Osteocyte (in vitro differentiated cells): Measurements from ENCODE around the gene IL31. TPM values are rescaled to one million over a fixed set of nuclear protein-coding genes. Genes with fewer than 3 reads are reported as not detected.

ENCODE experiments used
- DNase-seq: peaks from one replicate; pipeline ENCODE4 v3.0.0; 2021; ENCODE audit warnings: mixed read lengths; ENCODE audit not compliant: unreplicated experiment; ENCODE audit errors: extremely low spot score
- H3K27ac Mint-ChIP-seq: one replicate; pipeline ENCODE4 v1.8.0; 2021; ENCODE audit warnings: mild to moderate bottlenecking, mixed read lengths; ENCODE audit not compliant: unreplicated experiment
- H3K27me3 Mint-ChIP-seq: one replicate; pipeline ENCODE4 v1.8.0; 2021; ENCODE audit warnings: mixed read lengths; ENCODE audit not compliant: unreplicated experiment
- H3K36me3 Mint-ChIP-seq: one replicate; pipeline ENCODE4 v1.8.0; 2021; ENCODE audit warnings: mixed read lengths; ENCODE audit not compliant: unreplicated experiment
- H3K4me1 Mint-ChIP-seq: one replicate; pipeline ENCODE4 v1.8.0; 2021; ENCODE audit warnings: mixed read lengths; ENCODE audit not compliant: unreplicated experiment
- H3K4me3 Mint-ChIP-seq: one replicate; pipeline ENCODE4 v1.8.0; 2021; ENCODE audit warnings: mild to moderate bottlenecking, moderate library complexity, mixed read lengths; ENCODE audit not compliant: unreplicated experiment
- H3K9me3 Mint-ChIP-seq: one replicate; pipeline ENCODE4 v1.8.0; 2021; ENCODE audit warnings: mixed read lengths; ENCODE audit not compliant: unreplicated experiment
- total RNA-seq: library from RNA; stranded (reverse); gene quantifications from 2 replicates; pipeline ENCODE4 v1.2.1, GENCODE V29; 2021
- TF ChIP-seq, protein P1 (sequence below): fragments of 200-600 bp; sonication (generic); IDR thresholded peaks from 2 replicates; pipeline ENCODE4 v1.5.0; 2021; ENCODE audit warnings: antibody characterized with exemption, mild to moderate bottlenecking, moderate library complexity

Gene IL31
- total RNA-seq, 1 donor from 2014 or later, result not detected

DNA sequence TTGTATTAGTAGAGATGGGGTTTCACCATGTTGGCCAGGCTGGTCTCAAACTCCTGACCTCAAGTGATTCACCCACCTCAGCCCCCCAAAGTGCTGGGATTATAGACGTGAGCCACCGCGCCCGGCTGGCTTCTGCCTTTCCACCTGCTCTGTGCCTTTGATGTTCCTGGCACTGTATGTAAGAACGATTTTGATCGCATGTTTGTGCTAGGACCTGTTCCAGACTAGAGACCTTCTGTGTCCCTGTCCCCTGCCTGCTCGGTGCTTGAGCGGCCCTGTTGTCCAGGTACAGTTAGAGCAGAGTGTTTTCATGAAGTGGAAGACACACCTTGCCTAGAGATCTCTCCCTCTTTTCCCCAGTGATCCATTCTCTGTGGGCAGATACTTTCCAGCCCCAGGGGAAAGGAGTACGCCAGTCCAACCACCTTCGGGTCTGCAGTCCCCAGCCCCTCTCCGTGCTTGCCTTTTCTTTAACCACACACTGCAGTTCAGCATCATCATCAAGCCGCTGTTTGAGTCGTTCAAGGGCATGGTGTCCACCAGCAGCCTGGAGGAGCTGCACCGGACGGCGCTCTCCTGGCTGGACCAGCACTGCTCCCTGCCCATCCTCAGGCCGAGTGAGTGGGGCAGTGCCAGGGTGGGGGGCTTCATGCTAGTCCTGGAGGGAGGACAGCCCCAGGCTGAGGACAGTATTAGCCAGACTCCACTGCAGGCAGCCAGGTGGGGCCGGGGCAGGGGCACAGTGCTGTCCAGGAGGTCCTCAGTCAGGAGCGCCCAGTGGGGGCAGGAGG lies 33.4 kb downstream of the IL31 start:
- H3K36me3 Mint-ChIP-seq, result peaks cover 8% of the 10 kb centered on the region
- no peaks in the 10 kb centered on the region for H3K4me1 Mint-ChIP-seq
- DNase-seq, result no peak
- no peaks in the 10 kb centered on the region for H3K9me3 Mint-ChIP-seq
- no peak overlapping the region for H3K4me3 Mint-ChIP-seq
- H3K27ac Mint-ChIP-seq, result no peak overlapping the region
- no peaks in the 10 kb centered on the region for H3K27me3 Mint-ChIP-seq
- TF ChIP-seq, protein P1, sequence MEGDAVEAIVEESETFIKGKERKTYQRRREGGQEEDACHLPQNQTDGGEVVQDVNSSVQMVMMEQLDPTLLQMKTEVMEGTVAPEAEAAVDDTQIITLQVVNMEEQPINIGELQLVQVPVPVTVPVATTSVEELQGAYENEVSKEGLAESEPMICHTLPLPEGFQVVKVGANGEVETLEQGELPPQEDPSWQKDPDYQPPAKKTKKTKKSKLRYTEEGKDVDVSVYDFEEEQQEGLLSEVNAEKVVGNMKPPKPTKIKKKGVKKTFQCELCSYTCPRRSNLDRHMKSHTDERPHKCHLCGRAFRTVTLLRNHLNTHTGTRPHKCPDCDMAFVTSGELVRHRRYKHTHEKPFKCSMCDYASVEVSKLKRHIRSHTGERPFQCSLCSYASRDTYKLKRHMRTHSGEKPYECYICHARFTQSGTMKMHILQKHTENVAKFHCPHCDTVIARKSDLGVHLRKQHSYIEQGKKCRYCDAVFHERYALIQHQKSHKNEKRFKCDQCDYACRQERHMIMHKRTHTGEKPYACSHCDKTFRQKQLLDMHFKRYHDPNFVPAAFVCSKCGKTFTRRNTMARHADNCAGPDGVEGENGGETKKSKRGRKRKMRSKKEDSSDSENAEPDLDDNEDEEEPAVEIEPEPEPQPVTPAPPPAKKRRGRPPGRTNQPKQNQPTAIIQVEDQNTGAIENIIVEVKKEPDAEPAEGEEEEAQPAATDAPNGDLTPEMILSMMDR, result no peak

DNA sequence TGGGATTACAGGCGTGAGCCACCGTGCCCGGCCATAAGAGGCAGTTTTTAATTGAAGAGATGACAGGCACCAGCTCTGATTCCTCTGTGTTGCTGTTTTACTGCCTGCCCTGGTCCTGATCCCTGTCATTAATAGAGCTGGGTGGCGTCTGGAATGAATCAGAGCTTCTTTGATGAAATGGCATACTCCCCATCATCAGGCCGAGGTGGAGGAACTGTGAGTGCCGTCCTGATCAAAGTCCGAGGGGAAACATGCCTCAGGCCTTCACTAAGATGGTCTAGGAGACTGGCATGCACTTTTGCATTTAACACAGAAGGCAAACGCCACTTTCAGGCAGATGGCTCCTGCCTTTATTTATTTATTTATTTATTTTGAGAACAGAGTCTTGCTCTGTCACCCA lies 34.1 kb downstream of the IL31 start:
- H3K9me3 Mint-ChIP-seq, result no peaks in the 10 kb centered on the region

DNA sequence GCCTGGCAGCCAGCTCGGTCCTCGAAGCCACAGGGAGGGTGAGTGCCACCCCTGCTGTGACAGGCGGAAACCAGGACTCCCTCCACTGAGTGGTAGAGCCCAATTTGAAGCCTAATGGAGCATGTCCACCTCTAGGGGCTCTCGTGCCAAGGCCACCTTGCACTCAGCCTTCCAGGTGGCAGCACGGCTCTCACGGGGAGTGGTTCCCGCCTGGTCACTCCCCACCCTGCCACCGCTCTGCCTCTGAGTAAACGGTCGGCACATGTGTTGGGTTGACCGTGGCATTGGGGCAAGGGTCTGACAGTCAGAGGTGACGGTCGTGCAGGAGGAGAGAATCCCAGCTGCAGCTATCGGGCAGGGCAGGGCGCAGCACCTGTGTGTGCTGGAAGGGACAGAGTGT lies 34.8 kb downstream of the IL31 start:
- DNase-seq, result no peak
- Mint-ChIP-seq H3K27me3 (no peaks in the 10 kb centered on the region), H3K4me3 (no peak overlapping the region), H3K9me3 (no peaks in the 10 kb centered on the region), H3K36me3 (peaks cover 16% of the 10 kb centered on the region), H3K4me1 (no peaks in the 10 kb centered on the region), H3K27ac (no peak overlapping the region)
- TF ChIP-seq, protein P1, result no peak

More for the DNA sequence above, 34.1 kb downstream of the IL31 start:
- Mint-ChIP-seq H3K4me1 (no peaks in the 10 kb centered on the region), H3K27me3 (no peaks in the 10 kb centered on the region), H3K27ac (no peak overlapping the region), H3K4me3 (no peak overlapping the region), H3K36me3 (peaks cover 14% of the 10 kb centered on the region)
- DNase-seq, result no peak
- TF ChIP-seq, protein P1, result no peak

DNA sequence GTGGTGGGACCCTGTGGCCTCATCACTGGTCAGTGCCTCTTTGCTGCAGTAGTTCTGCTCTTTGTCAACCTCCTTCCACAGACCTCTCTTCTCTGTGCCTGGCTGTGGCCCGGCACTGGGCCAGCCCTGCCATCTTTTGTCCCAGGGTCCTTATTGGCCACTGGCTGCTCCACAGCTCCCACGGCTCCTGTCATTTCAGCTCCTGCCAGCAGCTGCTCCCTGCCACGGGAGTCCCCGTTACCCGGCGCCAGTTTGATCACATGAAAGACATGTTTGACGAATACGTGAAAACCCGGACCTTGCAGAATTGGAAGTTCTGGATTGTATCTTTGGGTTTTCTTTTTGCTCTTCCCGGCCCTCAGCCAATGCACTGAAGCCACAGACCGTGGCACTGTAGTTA lies 35.4 kb downstream of the IL31 start:
- Mint-ChIP-seq H3K9me3 (no peaks in the 10 kb centered on the region), H3K4me3 (no peak overlapping the region), H3K36me3 (peaks cover 20% of the 10 kb centered on the region), H3K27me3 (no peaks in the 10 kb centered on the region), H3K4me1 (no peaks in the 10 kb centered on the region), H3K27ac (peak overlapping the region; percentile 10)
- no peak for DNase-seq
- TF ChIP-seq, protein P1, result no peak

DNA sequence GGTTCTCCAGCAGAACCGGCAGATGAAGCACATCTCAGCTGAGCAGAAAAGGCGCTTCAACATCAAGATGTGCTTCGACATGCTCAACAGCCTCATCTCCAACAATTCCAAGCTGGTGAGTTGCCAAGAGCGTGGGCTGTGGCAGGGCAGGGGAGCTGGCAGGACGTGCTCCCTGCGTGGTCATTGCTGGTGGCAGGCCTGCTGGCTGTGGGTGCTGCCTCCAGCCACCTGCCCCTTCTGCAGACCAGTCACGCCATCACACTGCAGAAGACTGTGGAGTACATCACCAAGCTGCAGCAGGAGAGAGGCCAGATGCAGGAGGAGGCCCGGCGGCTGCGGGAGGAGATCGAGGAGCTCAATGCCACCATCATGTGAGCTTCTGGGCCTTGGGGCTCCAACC lies 35.8 kb downstream of the IL31 start:
- Mint-ChIP-seq H3K27ac (no peak overlapping the region), H3K27me3 (no peaks in the 10 kb centered on the region), H3K4me1 (no peaks in the 10 kb centered on the region), H3K4me3 (no peak overlapping the region), H3K9me3 (no peaks in the 10 kb centered on the region), H3K36me3 (peaks cover 24% of the 10 kb centered on the region)
- no peak for DNase-seq
- TF ChIP-seq, protein P1, result no peak
